A549 treated with Mapracorat at 1 μM for 4 hours (cell line): Measurements from ENCODE around the gene ARL2. TPM values are rescaled to one million over a fixed set of nuclear protein-coding genes. Genes with fewer than 3 reads are reported as not detected.

Experiments used
- total RNA-seq: library from RNA; stranded (reverse); fragments of 200-300 nt; extraction: Qiagen RNA extraction; gene quantifications from 5 replicates; pipeline ENCODE4 v1.2.3, GENCODE V29; 2022

Gene ARL2
- total RNA-seq: 175 to 188 TPM (median 183 TPM) in 5 replicates

GRCh38 chr11:65013888-65014725, at the start of gene ARL2:
ARL2 (plus strand) TSS chr11:65014160; CDS start chr11:65014208, 48 bp downstream.

GRCh38 chr11:64971421-64972233, 42.3 kb upstream of the ARL2 start, which contains the start of gene MAJIN:
MAJIN (minus strand) TSS chr11:64972108; CDS start chr11:64959405, 12,703 bp downstream.

GRCh38 chr11:64996710-64997380, 17.1 kb upstream of the ARL2 start, which contains the start of gene BATF2:
BATF2 (minus strand) TSS chr11:64996971; CDS start chr11:64996914, 57 bp downstream.

GRCh38 chr11:65027213-65028067, 13.5 kb downstream of the ARL2 start, which contains the start of gene SNX15:
SNX15 (plus strand) TSS chr11:65027439; CDS start chr11:65027538, 99 bp downstream.

GRCh38 chr11:65040847-65041622, 27.1 kb downstream of the ARL2 start, which contains the start of gene SAC3D1:
SAC3D1 (plus strand) TSS chr11:65041210; CDS start chr11:65041293, 83 bp downstream.

GRCh38 chr11:65058419-65059054, 44.6 kb downstream of the ARL2 start, which contains the start of gene NAALADL1:
NAALADL1 (minus strand) TSS chr11:65058553; CDS start chr11:65058521, 32 bp downstream.

Other genes starting within 250 kb of the ARL2 start
- 151 to 207 TPM (median 159 TPM) in 5 replicates for gene SF1, start 235.6 kb upstream of the ARL2 start, total RNA-seq
- 5.8 to 9.0 TPM (median 8.5 TPM) in 5 replicates for gene MAP4K2, start 210.9 kb upstream of the ARL2 start, total RNA-seq
- gene MEN1, start 203.6 kb upstream of the ARL2 start, total RNA-seq: 26.2 to 40.7 TPM (median 38.5 TPM) in 5 replicates
- 0.93 to 2.0 TPM (median 1.5 TPM) in 5 replicates for gene CDC42BPG, start 169.5 kb upstream of the ARL2 start, total RNA-seq
- 94.9 to 123 TPM (median 115 TPM) in 5 replicates for gene EHD1, start 135.5 kb upstream of the ARL2 start, total RNA-seq
- 11.8 to 22.6 TPM (median 21.0 TPM) in 5 replicates for gene ATG2A, start 97.0 kb upstream of the ARL2 start, total RNA-seq
- 3.2 to 5.4 TPM (median 4.7 TPM) in 5 replicates for gene PPP2R5B, start 89.5 kb upstream of the ARL2 start, total RNA-seq
- gene GPHA2, start 78.3 kb upstream of the ARL2 start, total RNA-seq: not detected in 5 replicates
- gene MAJIN, start 42.1 kb upstream of the ARL2 start, total RNA-seq: not detected in 5 replicates
- 0.71 to 1.1 TPM (median 0.85 TPM) in 5 replicates for gene BATF2, start 17.2 kb upstream of the ARL2 start, total RNA-seq
- gene SNX15, start 13.3 kb downstream of the ARL2 start, total RNA-seq: 19.9 to 24.2 TPM (median 23.1 TPM) in 5 replicates
- 34.7 to 55.9 TPM (median 53.9 TPM) in 5 replicates for gene SAC3D1, start 27.1 kb downstream of the ARL2 start, total RNA-seq
- gene NAALADL1, start 44.4 kb downstream of the ARL2 start, total RNA-seq: not detected in 5 replicates
- gene CDCA5, start 69.9 kb downstream of the ARL2 start, total RNA-seq: 57.4 to 76.9 TPM (median 71.1 TPM) in 5 replicates
- gene ZFPL1, start 70.1 kb downstream of the ARL2 start, total RNA-seq: 31.8 to 34.2 TPM (median 32.7 TPM) in 5 replicates
- 50.7 to 52.5 TPM (median 51.8 TPM) in 5 replicates for gene VPS51, start 82.1 kb downstream of the ARL2 start, total RNA-seq
- 4.9 to 8.6 TPM (median 5.3 TPM) in 5 replicates for gene TM7SF2, start 97.7 kb downstream of the ARL2 start, total RNA-seq
- gene ZNHIT2, start 103.5 kb downstream of the ARL2 start, total RNA-seq: 13.6 to 22.7 TPM (median 21.9 TPM) in 5 replicates
- 820 to 1,063 TPM (median 1,025 TPM) in 5 replicates for gene FAU, start 108.0 kb downstream of the ARL2 start, total RNA-seq
- 68.5 to 73.4 TPM (median 70.9 TPM) in 5 replicates for gene MRPL49, start 108.2 kb downstream of the ARL2 start, total RNA-seq
- gene SYVN1, start 120.4 kb downstream of the ARL2 start, total RNA-seq: 27.8 to 40.9 TPM (median 37.6 TPM) in 5 replicates
- gene SPDYC, start 156.1 kb downstream of the ARL2 start, total RNA-seq: not detected in 5 replicates
- 90.3 to 122 TPM (median 113 TPM) in 5 replicates for gene CAPN1, start 167.8 kb downstream of the ARL2 start, total RNA-seq
- gene POLA2, start 247.8 kb downstream of the ARL2 start, total RNA-seq: 10.9 to 15.8 TPM (median 13.9 TPM) in 5 replicates